Activated CD8-positive, alpha-beta memory T cell treated with anti-CD3 and anti-CD28 coated beads, Interleukin-2, amount 50 U/mL, for 24 hours (primary cell): ENCODE results near the gene IRF1.

Experiments used
- DNase-seq: peaks from one replicate; pipeline ENCODE4 v3.0.0-alpha.2; 2020; ENCODE audit errors: extremely low read depth

IRF1 gene

GRCh38 chr5:132500931-132501628 lies 10.5 kb upstream of the IRF1 start:
- DNase-seq: no peak

DNA sequence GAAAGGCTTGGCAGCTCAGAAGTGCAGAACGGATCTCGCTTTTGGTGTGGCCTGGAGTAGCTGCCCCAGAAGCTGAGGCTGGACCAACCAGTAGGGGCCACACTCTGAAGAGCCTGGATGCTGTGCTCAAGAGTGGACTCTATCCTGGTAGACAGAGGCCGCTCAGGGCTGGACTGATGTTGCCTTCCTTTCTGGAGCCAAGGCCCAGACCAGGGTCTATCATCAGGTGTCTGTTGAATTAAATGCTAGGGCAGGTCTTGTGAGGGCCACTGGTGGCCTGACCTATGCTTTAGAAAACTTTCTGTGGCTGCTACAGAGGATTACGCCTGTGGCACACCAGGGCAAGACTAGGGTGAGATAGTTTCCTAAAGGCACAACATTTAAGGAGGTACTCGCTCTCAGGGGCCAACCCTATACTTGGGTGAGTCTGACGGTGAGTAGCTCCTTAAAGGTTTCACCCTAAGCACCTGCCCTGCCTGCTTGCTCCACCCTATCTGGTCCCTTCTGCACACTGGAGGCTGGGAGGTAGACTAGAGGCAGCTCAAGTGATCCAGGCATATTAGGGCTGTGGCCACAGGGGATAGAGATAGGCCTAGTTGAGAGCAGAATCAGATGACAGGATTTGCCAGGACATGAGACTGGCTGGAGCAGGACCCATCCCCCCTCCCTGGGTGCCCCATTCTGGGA lies 9.8 kb upstream of the IRF1 start:
- DNase-seq: no peak

DNA sequence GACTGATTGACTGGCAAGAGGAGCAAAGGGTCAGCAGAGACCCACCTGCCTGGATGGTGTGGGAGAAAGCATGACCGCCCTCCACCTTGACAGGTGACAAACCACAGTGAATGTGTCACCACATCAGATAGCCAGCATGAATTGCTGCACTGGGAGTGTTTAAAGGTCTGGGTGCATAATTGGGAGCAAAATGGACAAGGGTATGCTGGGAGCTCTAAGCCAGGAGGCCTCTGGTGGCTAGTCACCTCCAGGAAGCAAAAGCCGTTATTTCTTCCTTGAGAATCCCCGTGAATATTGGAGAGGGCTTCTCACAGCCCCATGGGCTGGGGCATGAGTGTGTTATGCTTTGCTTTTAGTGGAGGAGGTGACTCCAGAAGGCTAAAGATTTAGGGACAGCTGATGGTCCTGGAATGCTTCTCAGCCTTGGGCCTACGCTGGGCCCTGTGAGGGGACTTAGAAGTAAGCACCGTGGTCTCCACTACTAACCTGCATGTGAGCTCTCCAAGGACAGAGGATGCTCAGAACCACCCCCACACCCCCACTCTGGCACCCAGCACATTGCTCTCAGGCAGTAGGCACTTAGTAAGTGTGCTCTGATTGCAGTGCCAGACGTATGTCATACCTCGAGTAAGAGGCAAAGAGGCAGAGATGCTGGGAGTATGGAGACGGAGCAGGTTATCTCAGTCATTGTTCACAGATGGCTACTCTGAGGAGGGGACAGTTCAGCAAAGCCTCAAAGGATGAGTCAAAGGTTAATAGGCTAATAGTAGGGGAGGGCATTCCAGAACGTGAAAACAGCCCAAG lies 9.1 kb upstream of the IRF1 start:
- DNase-seq: no peak

GRCh38 chr5:132498686-132499271 lies 8.2 kb upstream of the IRF1 start:
- no peak for DNase-seq

GRCh38 chr5:132498152-132498551 lies 7.6 kb upstream of the IRF1 start:
- no peak for DNase-seq

- DNase-seq: no peak
These were observed 7.0 kb upstream of the IRF1 start for GRCh38 chr5:132497488-132497997.

GRCh38 chr5:132496631-132497487 lies 6.3 kb upstream of the IRF1 start:
- no peak for DNase-seq

DNA sequence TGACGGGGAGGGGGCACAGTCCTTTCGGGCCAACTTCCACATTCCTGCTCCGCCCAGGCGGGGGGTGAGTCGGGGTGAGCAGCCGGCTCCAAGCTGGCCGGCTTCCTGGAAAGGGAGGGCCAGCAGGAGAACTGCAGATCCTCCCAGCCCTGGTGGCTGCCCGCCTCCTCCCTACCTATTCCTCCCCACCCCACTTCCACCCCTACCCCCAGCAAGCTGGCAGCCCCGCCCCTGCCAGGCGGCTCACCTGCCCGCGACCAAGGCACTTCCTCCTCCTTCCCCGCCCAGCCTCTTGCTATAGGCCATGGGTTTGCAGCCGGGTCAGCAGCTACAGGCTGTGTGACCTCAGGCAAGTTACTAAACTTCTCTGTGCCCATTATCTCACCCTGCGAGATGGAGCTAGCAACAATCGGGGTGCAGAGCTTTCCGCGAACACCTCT lies 5.6 kb upstream of the IRF1 start:
- no peak for DNase-seq

- DNase-seq: no peak
These were observed 5.2 kb upstream of the IRF1 start for GRCh38 chr5:132495667-132496190.

- no peak for DNase-seq
These were observed 3.2 kb upstream of the IRF1 start for GRCh38 chr5:132493821-132494220.

DNA sequence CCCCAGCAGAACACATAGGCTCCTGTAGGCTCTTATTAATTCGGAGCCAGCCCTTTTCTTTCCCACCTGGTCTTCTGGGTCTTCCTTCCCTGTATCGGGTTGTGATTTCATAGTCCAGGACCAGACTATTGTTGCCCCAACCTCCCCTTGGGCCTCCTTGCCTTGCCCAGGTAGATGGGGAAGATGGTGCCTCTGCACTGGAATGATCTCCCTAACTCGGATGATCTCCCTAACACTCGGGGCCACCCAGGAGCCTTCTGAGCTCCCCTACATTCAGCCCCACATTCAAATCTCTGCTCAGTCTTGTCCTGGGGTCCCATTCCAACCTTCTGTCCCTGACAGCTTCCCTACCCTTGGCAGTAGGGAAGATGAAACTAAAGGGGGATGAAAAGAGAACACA lies 2.7 kb upstream of the IRF1 start:
- DNase-seq: no peak

DNA sequence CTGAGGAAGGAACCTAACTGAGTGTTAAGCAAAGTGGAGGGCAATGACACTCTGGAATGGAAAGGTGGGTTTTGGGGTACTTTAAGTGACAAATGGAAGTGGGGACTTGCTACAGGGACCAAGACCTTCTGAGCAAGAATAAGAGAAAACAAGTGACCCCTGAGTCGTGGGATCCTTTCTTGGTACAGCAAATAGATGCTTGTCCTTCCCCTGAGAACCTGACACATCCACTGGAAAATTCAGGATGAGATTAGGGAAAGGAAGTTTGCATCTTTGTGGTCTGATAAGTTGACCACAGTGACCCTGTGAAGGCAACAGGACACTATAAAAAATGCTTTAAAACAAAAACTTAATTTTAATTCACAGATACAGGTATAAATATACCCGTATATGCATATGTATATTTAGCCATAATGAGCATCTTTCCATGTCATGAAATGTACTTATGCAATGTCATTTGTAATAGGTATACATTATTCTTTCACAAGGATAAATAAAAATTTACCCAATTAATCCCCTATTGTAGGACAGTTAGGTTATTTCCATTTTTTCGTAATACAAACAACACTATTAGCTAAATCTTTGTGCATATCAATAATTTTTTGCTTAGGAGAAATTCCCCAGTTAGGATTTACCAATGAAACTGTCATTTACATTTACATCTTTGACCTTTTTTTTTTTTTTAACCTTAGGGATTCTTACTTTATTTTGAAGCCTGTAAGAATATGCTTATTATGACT lies 2.0 kb upstream of the IRF1 start:
- DNase-seq: no peak

GRCh38 chr5:132491368-132492364 lies 1.1 kb upstream of the IRF1 start:
- DNase-seq: no peak

DNA sequence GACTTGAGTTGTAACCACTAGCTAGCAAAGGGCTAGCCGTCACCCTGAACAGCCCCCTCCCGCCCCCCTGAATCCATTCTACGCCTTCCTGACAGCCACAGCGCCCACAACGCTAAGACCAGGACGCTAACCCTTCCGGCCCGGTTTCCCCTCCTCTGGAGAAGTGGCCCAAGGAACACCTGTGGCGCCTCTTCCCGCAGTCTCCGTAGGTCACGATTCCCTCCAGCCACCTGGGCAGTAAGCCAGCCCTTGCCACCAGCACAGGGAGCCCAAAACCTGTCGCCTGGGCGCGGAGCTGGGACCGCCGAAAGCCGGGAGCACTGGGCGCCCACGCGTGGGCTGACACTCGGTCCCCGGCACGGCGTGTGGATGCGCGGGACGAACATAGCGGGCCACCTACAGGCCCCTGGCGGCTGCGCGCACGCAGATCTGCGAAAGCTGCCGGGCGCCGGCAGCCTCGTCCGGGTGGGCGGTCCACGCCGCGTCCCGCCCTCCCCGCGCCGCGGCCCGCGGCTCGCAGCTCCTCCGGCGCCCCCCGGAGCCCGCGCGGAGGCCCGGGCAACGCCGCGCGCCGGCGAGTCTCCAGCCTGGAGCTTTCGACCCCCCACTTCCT lies 596 bp downstream of the IRF1 start:
- DNase-seq: no peak

DNA sequence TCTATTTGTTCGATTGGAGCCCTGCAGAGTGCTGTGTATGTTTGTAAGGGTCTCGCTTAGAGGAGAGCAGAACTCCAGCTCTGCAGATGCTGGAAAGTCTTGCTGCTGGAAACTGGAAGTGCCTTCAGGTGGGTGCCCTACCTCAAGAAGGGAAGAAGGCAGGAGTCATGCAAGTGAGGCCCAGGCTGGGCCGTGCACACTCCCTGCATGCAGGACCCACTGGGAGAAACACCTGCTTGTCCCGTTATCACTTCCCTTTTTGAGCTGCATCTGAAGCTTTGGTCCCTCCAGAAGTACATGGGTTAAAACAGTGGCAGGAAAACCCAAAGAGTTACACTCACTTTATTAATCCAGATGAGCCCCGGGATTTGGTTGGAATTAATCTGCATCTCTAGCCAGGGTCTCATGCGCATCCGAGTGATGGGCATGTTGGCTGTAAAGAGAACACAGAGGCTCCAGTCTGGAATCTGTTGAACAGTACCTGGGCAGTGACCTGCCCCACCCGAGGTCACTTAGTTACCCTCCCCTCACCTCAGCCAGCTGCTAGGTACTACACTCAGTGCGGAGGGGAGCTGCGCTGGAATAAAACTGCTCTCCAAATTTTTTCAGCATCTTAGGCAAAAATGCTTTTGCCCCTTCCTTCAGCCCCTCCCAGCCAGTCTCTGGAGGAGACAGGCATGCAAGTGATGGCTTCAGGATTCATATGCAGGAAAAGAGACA lies 1.4 kb downstream of the IRF1 start:
- no peak for DNase-seq

GRCh38 chr5:132488590-132488989 lies 2.0 kb downstream of the IRF1 start:
- DNase-seq: no peak

GRCh38 chr5:132487841-132488555 lies 2.6 kb downstream of the IRF1 start:
- no peak for DNase-seq
